GM23248 (cell line): ENCODE data around the gene MYCBP2.

Experiments used
- EZH2 ChIP-seq: fragments of 200-600 bp; sonication (generic); IDR thresholded peaks from 2 replicates; pipeline ENCODE4 v1.6.1; 2018; ENCODE audit warnings: antibody characterized with exemption, mild to moderate bottlenecking; ENCODE audit not compliant: insufficient read depth, poor library complexity, severe bottlenecking
- EZH2phosphoT487 ChIP-seq: fragments of 200-600 bp; sonication (generic); IDR thresholded peaks from 2 replicates; pipeline ENCODE4 v1.6.1; 2018; ENCODE audit warnings: antibody characterized with exemption, moderate library complexity, mild to moderate bottlenecking, low read depth; ENCODE audit not compliant: insufficient read depth

GRCh38 chr13:77177646-77178045, 149.2 kb downstream of the MYCBP2 start:
- no peak for TF ChIP-seq EZH2
- no peak for TF ChIP-seq EZH2phosphoT487
